ENCODE results near the gene NHLRC4. TPM values are rescaled to one million over a fixed set of nuclear protein-coding genes. Genes with fewer than 3 reads are reported as not detected.

The NHLRC4 gene
- total and polyA plus RNA-seq, 12 donors, result 0.57 to 22.3 (median 6.3) TPM

DNA sequence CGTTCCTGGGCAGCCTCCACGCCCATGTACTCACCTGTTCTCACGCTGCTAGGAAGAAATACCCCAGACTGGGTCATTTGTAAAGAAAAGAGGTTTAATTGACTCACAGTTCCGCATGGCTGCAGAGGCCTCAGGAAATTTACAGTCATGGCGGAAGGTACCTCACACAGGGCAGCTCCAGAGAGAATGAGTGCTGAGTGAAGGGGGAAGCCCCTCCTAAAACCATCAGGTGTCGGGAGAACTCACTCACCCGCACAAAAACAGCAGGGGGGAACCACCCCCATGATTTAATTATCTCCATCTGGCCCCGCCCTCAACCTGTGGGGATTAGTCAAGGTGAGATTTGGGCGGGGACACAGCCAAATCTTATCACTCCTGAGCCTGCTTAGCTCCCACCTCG, 41.2 kb downstream of the NHLRC4 start:
- no peaks in the 10 kb centered on the region for H3K4me1 ChIP-seq (replicated peaks in 1 of 2)
- intact Hi-C loops (cut with DNase I), result no loop called here
- no peaks in the 10 kb centered on the region for H3K36me3 ChIP-seq (replicated peaks in 1 of 2)
- no peak for DNase-seq
- H3K4me3 ChIP-seq, result no peak overlapping the region
- no peak overlapping the region for H3K27ac ChIP-seq
- 86 to 93% (median 91%) methylated on average over 6 to 10 of the region's 10 CpGs for WGBS, 4 donors
- H3K9me3 ChIP-seq (replicated peaks in 1 of 3), result no peaks in the 10 kb centered on the region
- TF ChIP-seq, protein P1, sequence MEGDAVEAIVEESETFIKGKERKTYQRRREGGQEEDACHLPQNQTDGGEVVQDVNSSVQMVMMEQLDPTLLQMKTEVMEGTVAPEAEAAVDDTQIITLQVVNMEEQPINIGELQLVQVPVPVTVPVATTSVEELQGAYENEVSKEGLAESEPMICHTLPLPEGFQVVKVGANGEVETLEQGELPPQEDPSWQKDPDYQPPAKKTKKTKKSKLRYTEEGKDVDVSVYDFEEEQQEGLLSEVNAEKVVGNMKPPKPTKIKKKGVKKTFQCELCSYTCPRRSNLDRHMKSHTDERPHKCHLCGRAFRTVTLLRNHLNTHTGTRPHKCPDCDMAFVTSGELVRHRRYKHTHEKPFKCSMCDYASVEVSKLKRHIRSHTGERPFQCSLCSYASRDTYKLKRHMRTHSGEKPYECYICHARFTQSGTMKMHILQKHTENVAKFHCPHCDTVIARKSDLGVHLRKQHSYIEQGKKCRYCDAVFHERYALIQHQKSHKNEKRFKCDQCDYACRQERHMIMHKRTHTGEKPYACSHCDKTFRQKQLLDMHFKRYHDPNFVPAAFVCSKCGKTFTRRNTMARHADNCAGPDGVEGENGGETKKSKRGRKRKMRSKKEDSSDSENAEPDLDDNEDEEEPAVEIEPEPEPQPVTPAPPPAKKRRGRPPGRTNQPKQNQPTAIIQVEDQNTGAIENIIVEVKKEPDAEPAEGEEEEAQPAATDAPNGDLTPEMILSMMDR (IDR thresholded peaks at IDR 0.05), result no peak
- no peak for TF ChIP-seq POLR2A (IDR thresholded peaks at IDR 0.05)
- H3K27me3 ChIP-seq, result no peaks in the 10 kb centered on the region

DNA sequence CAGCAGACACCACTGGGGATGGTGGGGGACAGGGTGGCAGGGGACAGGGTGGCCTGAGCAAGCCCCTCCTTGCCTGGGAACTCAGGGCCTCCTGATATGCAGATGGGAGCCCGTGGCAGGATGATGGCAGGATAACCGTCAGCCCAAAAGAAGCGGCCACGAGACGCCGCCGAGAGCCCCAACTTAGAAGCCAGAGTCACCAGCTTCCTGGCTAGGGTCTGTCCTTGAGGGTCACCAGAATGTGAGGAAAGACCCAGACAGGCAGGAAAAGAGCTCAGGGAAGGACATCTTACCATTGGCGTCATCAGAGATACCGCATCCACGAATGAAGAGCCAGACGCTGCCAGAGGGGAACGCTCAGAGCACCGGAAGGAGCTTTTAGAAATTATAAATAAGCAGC, 42.5 kb downstream of the NHLRC4 start:
- Histone ChIP-seq H3K9me3 (replicated peaks in 1 of 3) (no peaks in the 10 kb centered on the region), H3K27me3 (no peaks in the 10 kb centered on the region), H3K4me3 (no peak overlapping the region), H3K27ac (no peak overlapping the region), H3K36me3 (replicated peaks in 1 of 2) (no peaks in the 10 kb centered on the region), H3K4me1 (replicated peaks in 1 of 2) (no peaks in the 10 kb centered on the region)
- WGBS, 4 donors, result 79 to 85% (median 81%) methylated on average over 12 to 13 of the region's 13 CpGs
- TF ChIP-seq, protein P1 (IDR thresholded peaks at IDR 0.05), result no peak
- TF ChIP-seq POLR2A (IDR thresholded peaks at IDR 0.05), result no peak
- intact Hi-C loops (cut with DNase I), result no loop called here
- DNase-seq, result no peak

DNA sequence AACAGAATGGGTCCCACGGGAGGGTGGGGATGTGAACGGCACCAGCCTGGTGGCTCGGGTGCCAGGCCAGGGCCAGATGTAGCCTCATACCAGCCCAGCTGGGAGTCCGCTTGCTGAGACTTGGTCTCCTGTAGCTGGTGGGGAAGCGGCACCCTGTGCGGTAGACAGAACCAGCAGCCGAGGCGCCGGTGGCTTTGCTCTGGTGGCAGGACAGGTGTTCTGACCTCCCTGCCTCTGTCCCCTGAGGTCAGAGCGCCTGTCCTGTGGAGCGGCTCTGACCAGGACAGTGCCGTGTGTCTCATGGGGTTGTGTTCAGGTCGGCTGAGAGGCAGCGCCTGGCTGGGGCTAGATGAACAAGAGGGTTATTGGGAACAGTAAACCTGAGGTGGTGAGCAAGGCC, 43.2 kb downstream of the NHLRC4 start:
- Histone ChIP-seq H3K9me3 (replicated peaks in 1 of 3) (no peaks in the 10 kb centered on the region), H3K27ac (no peak overlapping the region), H3K4me1 (replicated peaks in 1 of 2) (no peaks in the 10 kb centered on the region), H3K36me3 (replicated peaks in 1 of 2) (no peaks in the 10 kb centered on the region), H3K27me3 (no peaks in the 10 kb centered on the region), H3K4me3 (no peak overlapping the region)
- TF ChIP-seq, protein P1 (IDR thresholded peaks at IDR 0.05), result no peak
- no peak for TF ChIP-seq POLR2A (IDR thresholded peaks at IDR 0.05)
- intact Hi-C loops (cut with DNase I), result no loop called here
- DNase-seq, result no peak
- WGBS, 4 donors, result 91 to 93% (median 92%) methylated on average over 9 to 14 of the region's 14 CpGs

DNA sequence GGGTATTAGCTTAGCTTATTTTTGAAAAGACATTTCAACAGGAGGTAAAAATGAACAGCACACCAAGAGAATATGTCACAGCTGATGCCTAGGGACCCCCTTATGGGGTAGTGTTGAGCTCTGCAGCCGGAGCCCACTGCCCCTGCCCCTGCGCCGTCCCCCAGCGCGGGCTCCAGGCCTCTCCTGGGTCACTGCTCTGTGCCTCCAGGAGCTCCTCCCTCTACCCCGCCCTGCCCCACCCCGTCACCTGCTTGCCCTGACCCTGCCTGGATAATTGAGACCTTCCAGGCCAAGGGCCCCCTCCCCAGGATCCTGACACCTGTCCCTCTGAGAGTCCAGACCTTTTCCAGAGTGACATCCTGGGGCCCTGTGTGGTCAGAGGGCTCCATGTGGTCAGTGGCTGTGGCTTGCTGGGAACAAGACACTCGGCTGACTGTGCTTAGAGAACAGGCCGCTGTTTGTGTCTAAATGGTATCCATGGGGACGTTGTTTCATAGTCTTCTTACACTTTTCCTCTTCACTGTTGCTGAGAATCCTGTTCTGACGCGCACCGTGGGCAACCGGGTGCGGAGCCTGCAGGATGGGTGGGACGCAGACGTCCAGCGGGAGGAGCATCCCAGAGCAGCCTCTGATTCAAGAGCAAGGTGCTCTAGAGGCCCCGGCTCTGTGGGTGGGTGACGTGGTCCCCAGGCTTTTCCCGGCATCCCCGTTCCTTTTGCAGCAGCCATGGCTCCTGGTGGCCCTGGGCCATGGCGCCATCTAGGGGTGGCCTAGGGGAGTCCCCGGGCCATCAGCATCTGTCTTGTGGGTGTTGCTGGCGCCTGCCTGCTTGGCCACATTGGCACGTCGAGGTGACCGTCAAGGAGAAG, 43.9 kb downstream of the NHLRC4 start:
- DNase-seq, result peak in 6 of 7 donors; percentile 50 to 84 (median 70)
- Histone ChIP-seq H3K27ac (no peak overlapping the region), H3K9me3 (replicated peaks in 1 of 3) (no peaks in the 10 kb centered on the region), H3K36me3 (replicated peaks in 1 of 2) (no peaks in the 10 kb centered on the region), H3K27me3 (no peaks in the 10 kb centered on the region), H3K4me3 (no peak overlapping the region), H3K4me1 (replicated peaks in 1 of 2) (no peaks in the 10 kb centered on the region)
- WGBS, 4 donors, result 67 to 84% (median 68%) methylated on average over 16 to 28 of the region's 28 CpGs
- TF ChIP-seq, protein P1 (IDR thresholded peaks at IDR 0.05), result peak; percentile 54 to 76 (median 68)
- no peak for TF ChIP-seq POLR2A (IDR thresholded peaks at IDR 0.05)
- intact Hi-C loops (cut with DNase I), result no loop called here
